Testis (tissue), 3 donors: ENCODE data around the gene C2orf81. TPM values are rescaled to one million over a fixed set of nuclear protein-coding genes. Genes with fewer than 3 reads are reported as not detected.

Experiments
- DNase-seq: peaks from one replicate; pipeline ENCODE4 v3.0.0-alpha.2; 2019
- H3K27ac ChIP-seq, 2 donors: fragments of 200-600 bp; sonication (generic); one replicate each; pipeline ENCODE4 v1.5.1; 2019
- H3K27me3 ChIP-seq: fragments of 200-600 bp; sonication (generic); one replicate; pipeline ENCODE4 v1.5.1; 2019
- H3K36me3 ChIP-seq: fragments of 200-600 bp; sonication (generic); one replicate; pipeline ENCODE4 v1.5.1; 2017; ENCODE audit warnings: low read depth; ENCODE audit errors: missing control alignments
- H3K4me1 ChIP-seq: fragments of 200-600 bp; sonication (generic); one replicate; pipeline ENCODE4 v1.5.1; 2019
- H3K4me3 ChIP-seq, 2 donors: fragments of 200-600 bp; sonication (generic); one replicate each; pipeline ENCODE4 v1.5.1; 2017 to 2019
- H3K9me3 ChIP-seq: fragments of 200-600 bp; sonication (generic); one replicate; pipeline ENCODE4 v1.5.1; 2017
- CTCF ChIP-seq, 3 experiments: fragments of 450-650 bp in 2 of 3; fragments of 200-600 bp in 1 of 3; sonication (generic) in 1 of 3; IDR thresholded peaks; one replicate each; pipeline ENCODE4 v1.5.1; 2016 to 2019; ENCODE audit warnings: antibody characterized with exemption in 3 of 3, mild to moderate bottlenecking in 2 of 3, moderate library complexity in 1 of 3
- POLR2A ChIP-seq: fragments of 450-650 bp; IDR thresholded peaks from one replicate; pipeline ENCODE4 v1.6.1; 2017; ENCODE audit warnings: antibody characterized with exemption, mild to moderate bottlenecking, moderate library complexity
- WGBS, 2 donors: methylation state at CpG; one replicate each; pipeline ENCODE4 v1.1.5; 2018; 5-methylcytosine and 5-hydroxymethylcytosine counted together
- intact Hi-C: fragments of 100-400 bp; cut with DNase I; formaldehyde crosslinking; loops from one replicate; pipeline ENCODE4 v1.15.1; 2023; ENCODE audit warnings: low total_unique reads
- polyA plus RNA-seq: library from polyadenylated mRNA; stranded (reverse); fragments of 350-450 nt; fragmentation: Illumina TruSeq; extraction: RNeasy Lipid Tissue Mini Kit (QIAGEN cat#74804); gene quantifications from one replicate; pipeline ENCODE4 v1.2.3, GENCODE V29; 2014; ENCODE audit warnings: low read depth, low replicate concordance; ENCODE audit not compliant: insufficient read depth
- total RNA-seq, 2 donors: library from RNA; depleted of rRNA; stranded (reverse); fragments of >200 nt; gene quantifications; one replicate each; pipeline ENCODE4 v1.2.3, GENCODE V29; 2016

C2orf81 gene
- total and polyA plus RNA-seq, 3 donors from 2014 or later: 10.4 to 23.1 (median 15.7) TPM

- peaks cover 34% of the 10 kb centered on the region for H3K4me1 ChIP-seq
- peak; percentile 95 for DNase-seq
- intact Hi-C loops: no loop called here
- H3K4me3 ChIP-seq: peak within 1 kb of the TSS in 1 of 2 donors; percentile 35
- 37 to 60% methylated on average over 7 to 14 of the region's 14 CpGs for WGBS, 2 donors
- H3K27ac ChIP-seq: peak within 1 kb of the TSS; percentile 54 to 63
- H3K36me3 ChIP-seq: no peaks in the 10 kb centered on the region
- no peak for TF ChIP-seq POLR2A
- TF ChIP-seq CTCF (IDR thresholded peaks at IDR 0.05): no peak
- no peaks in the 10 kb centered on the region for H3K9me3 ChIP-seq
- H3K27me3 ChIP-seq: no peaks in the 10 kb centered on the region
These were observed 41.3 kb downstream of the C2orf81 start, which contains the start of gene DCTN1 for GRCh38 chr2:74379851-74380789. Gene DCTN1 (minus strand): TSS chr2:74380311. CDS start chr2:74380037, 274 bp downstream.

- Histone ChIP-seq H3K4me3 (no peak overlapping the region), H3K36me3 (no peaks in the 10 kb centered on the region), H3K4me1 (peaks cover 29% of the 10 kb centered on the region), H3K27me3 (no peaks in the 10 kb centered on the region), H3K9me3 (no peaks in the 10 kb centered on the region), H3K27ac (no peak overlapping the region)
- no peak for DNase-seq
- intact Hi-C loops: no loop called here
- 94 to 96% methylated on average over 10 of the region's 10 CpGs for WGBS, 2 donors
- no peak for TF ChIP-seq POLR2A
These were observed 43.4 kb downstream of the C2orf81 start for GRCh38 chr2:74378007-74378406.

GRCh38 chr2:74375838-74376237 is 45.6 kb downstream of the C2orf81 start:
- H3K4me1 ChIP-seq: peaks cover 29% of the 10 kb centered on the region
- H3K4me3 ChIP-seq: no peak overlapping the region
- H3K27me3 ChIP-seq: no peaks in the 10 kb centered on the region
- TF ChIP-seq CTCF (IDR thresholded peaks at IDR 0.05): no peak
- TF ChIP-seq POLR2A: no peak
- no peak overlapping the region for H3K27ac ChIP-seq
- peaks cover 3% of the 10 kb centered on the region for H3K36me3 ChIP-seq
- no peaks in the 10 kb centered on the region for H3K9me3 ChIP-seq
- no peak for DNase-seq
- intact Hi-C loops: no loop called here
- WGBS, 2 donors: 84 to 98% methylated on average over 1 to 2 of the region's 2 CpGs

DNA sequence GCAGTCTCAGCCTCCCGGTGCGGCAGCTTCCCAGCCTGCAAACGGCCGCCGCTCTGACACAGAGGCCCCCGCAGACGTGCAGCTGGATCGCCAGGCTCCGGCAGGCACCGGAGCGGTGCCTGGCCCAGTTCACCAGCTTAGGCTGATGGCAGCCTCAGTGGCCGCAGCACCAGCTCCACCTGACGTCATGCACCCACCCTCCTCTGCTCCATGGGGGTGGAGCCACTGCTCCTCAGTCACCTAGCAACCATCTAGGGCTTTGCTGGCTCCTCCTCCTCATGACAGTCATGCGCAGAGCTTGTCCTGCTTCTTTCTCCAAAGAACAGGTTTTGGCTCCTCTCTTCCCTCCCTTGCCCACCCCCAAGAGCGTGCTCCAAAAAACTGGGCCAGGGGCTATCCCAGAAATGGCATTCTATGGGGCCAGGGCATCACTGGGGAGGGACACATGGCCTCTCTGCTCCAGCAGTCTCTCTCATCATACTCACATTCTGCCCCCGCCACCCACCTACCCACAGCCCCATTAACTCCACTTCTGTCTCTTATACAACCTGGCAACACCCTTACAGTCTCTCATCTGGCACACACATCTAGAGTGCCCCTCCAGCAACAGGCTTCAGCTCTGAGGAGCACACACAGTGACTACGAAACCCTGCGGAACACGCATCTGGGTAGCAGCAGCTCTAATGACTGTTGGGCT is 46.8 kb downstream of the C2orf81 start:
- Histone ChIP-seq H3K9me3 (no peaks in the 10 kb centered on the region), H3K4me1 (peaks cover 19% of the 10 kb centered on the region), H3K27me3 (no peaks in the 10 kb centered on the region), H3K36me3 (peaks cover 5% of the 10 kb centered on the region), H3K4me3 (peak overlapping the region; percentile 29 to 55), H3K27ac (peak overlapping the region; percentile 69 to 79)
- DNase-seq: peak; percentile 94
- intact Hi-C loops: no loop called here
- TF ChIP-seq CTCF (IDR thresholded peaks at IDR 0.05) (no peak), POLR2A (peak; percentile 83)
- WGBS, 2 donors: 62 to 71% methylated on average over 13 to 19 of the region's 19 CpGs

DNA sequence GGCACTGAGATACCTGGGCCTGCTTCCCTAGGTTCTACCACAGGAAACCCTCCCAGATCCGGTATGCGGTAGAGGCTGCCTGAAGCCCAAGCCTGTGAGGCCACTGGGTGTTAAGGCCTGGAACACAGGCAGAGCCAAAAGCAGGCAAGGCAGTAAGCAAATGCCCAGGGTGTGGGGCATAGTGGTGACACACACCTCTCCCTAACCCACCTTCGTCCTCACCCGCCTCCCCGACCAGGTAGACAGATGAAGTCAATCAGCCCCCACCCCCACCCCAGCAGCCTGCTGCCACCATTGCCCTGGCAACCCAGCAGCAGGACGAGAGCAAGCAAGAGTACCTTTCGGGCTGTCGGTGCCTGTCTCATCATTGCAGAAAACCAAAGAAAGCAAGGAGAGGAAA is 47.4 kb downstream of the C2orf81 start:
- intact Hi-C loops: no loop called here
- Histone ChIP-seq H3K36me3 (peaks cover 5% of the 10 kb centered on the region), H3K9me3 (no peaks in the 10 kb centered on the region), H3K27me3 (no peaks in the 10 kb centered on the region), H3K4me1 (peaks cover 12% of the 10 kb centered on the region), H3K4me3 (peak overlapping the region; percentile 29 to 55), H3K27ac (peak overlapping the region; percentile 69 to 79)
- WGBS, 2 donors: 54 to 76% methylated on average over 6 to 8 of the region's 8 CpGs
- TF ChIP-seq CTCF (IDR thresholded peaks at IDR 0.05): no peak
- TF ChIP-seq POLR2A: no peak
- DNase-seq: no peak
